ENCODE measurements around the gene FMN1.

GRCh38 chr15:33099739-33100138, 94.8 kb downstream of the FMN1 start:
- TF ChIP-seq CTCF (IDR thresholded peaks at IDR 0.05 in 2 of 3, conservative IDR thresholded peaks at IDR 0.05 in 1 of 3; ENCODE audit: control insufficient read depth in 2 of 3, extremely low read depth in 1 of 3, insufficient read depth in 1 of 3, low read depth in 3 of 3, low read length in 3 of 3) (no peak), FOS (IDR thresholded peaks at IDR 0.05; ENCODE audit: borderline replicate concordance, extremely low read depth, insufficient read length) (no peak), YY1 (IDR thresholded peaks at IDR 0.05; ENCODE audit: low read depth, low read length) (no peak), POLR2AphosphoS5 (IDR thresholded peaks at IDR 0.05; ENCODE audit: low read length) (no peak), EP300 (IDR thresholded peaks at IDR 0.05; ENCODE audit: borderline replicate concordance in 1 of 2, control insufficient read depth in 1 of 2, low read depth in 2 of 2, low read length in 2 of 2) (no peak), MLLT1 (IDR thresholded peaks at IDR 0.05) (no peak), TBL1XR1 (IDR thresholded peaks at IDR 0.05; ENCODE audit: low read depth, low read length) (no peak)
- TF ChIP-seq, protein P1, sequence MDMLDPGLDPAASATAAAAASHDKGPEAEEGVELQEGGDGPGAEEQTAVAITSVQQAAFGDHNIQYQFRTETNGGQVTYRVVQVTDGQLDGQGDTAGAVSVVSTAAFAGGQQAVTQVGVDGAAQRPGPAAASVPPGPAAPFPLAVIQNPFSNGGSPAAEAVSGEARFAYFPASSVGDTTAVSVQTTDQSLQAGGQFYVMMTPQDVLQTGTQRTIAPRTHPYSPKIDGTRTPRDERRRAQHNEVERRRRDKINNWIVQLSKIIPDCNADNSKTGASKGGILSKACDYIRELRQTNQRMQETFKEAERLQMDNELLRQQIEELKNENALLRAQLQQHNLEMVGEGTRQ (IDR thresholded peaks at IDR 0.05; ENCODE audit: borderline replicate concordance, low read depth, low read length) = no peak

All from GM12878 (cell line).